GM12878 (cell line): Measurements from ENCODE around the gene LRRK1. TPM values are rescaled to one million over a fixed set of nuclear protein-coding genes. Genes with fewer than 3 reads are reported as not detected.

Source experiments
- ATAC-seq: fragments of 200-7000 bp; cut with Tn5 transposase; 3 replicates; pipeline ENCODE4 v1.9.1; 2020; ENCODE audit warnings: mild to moderate bottlenecking, moderate library complexity
- BruUV-seq: library from RNA; stranded (reverse); fragments of 400-500 nt; replicated peaks from 2 replicates; lab custom pipeline; 2021; lab: Mats Ljungman, UMichigan
- CTCF ChIA-PET: fragments of 300-600 bp; sonication (Branson Sonifier 250); formaldehyde crosslinking; extraction: SDS; loops from one replicate; lab custom pipeline; 2021; ENCODE audit warnings: inconsistent platforms; lab: Yijun Ruan, JAX
- POLR2A ChIA-PET: fragments of 350-600 bp; formaldehyde crosslinking; extraction: SDS; loops from one replicate; lab custom pipeline; 2021; ENCODE audit warnings: inconsistent platforms; lab: Charles Lee
- RAD21 ChIA-PET: fragments of 300-600 bp; sonication (Branson Sonifier 250); formaldehyde crosslinking; loops from one replicate; lab custom pipeline; 2023; ENCODE audit warnings: antibody characterized with exemption; ENCODE audit not compliant: unreplicated experiment; lab: Charles Lee
- SMC1A ChIA-PET: fragments of 300-600 bp; sonication (Branson Sonifier 250); formaldehyde crosslinking; loops from one replicate; lab custom pipeline; 2023; ENCODE audit not compliant: unreplicated experiment, uncharacterized antibody; lab: Charles Lee
- DNase-seq: peaks from one replicate; pipeline ENCODE4 v3.0.0-alpha.2; 2011; ENCODE audit warnings: low read depth, low spot score
- FAIRE-seq: peaks from 3 replicates; lab custom pipeline; 2011; peaks lifted over from hg19 to GRCh38; lab: Jason Lieb, UNC
- H2AFZ ChIP-seq: 2 replicates; pipeline ENCODE4 v1.6.0; 2011; ENCODE audit warnings: low read depth, low read length, control low read depth; ENCODE audit not compliant: control insufficient read depth
- H3K27ac ChIP-seq: 2 replicates; pipeline ENCODE4 v1.5.1; 2011; ENCODE audit warnings: control low read depth; ENCODE audit not compliant: control insufficient read depth, insufficient read depth
- H3K27me3 ChIP-seq, 2 experiments: replicated peaks in 1 of 2; 2 replicates each; pipeline versions ENCODE4 v1.6.0 to v1.6.1; 2011; ENCODE audit warnings: low read length in 1 of 2; ENCODE audit not compliant: control insufficient read depth in 2 of 2, insufficient read depth in 2 of 2
- H3K36me3 ChIP-seq, 2 experiments: 2 replicates each; pipeline ENCODE4 v1.5.1; 2011; ENCODE audit warnings: low read length in 1 of 2; ENCODE audit not compliant: control insufficient read depth in 2 of 2, insufficient read depth in 2 of 2
- H3K4me1 ChIP-seq: 2 replicates; pipeline ENCODE4 v1.6.1; 2011; ENCODE audit warnings: mild to moderate bottlenecking, low read length, moderate library complexity, mixed read lengths; ENCODE audit not compliant: control insufficient read depth, insufficient read depth
- H3K4me2 ChIP-seq: 2 replicates; pipeline ENCODE4 v1.6.0; 2011; ENCODE audit warnings: control low read depth; ENCODE audit not compliant: control insufficient read depth, insufficient read depth
- H3K4me3 ChIP-seq: fragments of 200-600 bp; sonication (generic); 2 replicates; pipeline ENCODE4 v1.5.1; 2016
- H3K79me2 ChIP-seq: 2 replicates; pipeline ENCODE4 v1.6.0; 2011; ENCODE audit warnings: low read length; ENCODE audit not compliant: control insufficient read depth, insufficient read depth
- H3K9ac ChIP-seq: 2 replicates; pipeline ENCODE4 v1.8.0; 2011; ENCODE audit warnings: low read length, control low read depth, mixed read lengths; ENCODE audit not compliant: control insufficient read depth, insufficient read depth
- H3K9me3 ChIP-seq: replicated peaks from 3 replicates; pipeline ENCODE4 v1.5.1; 2011; ENCODE audit warnings: mild to moderate bottlenecking, low read length; ENCODE audit not compliant: control insufficient read depth, insufficient read depth
- H4K20me1 ChIP-seq: 2 replicates; pipeline ENCODE4 v1.6.0; 2011; ENCODE audit not compliant: control insufficient read depth, insufficient read depth
- CHD1 ChIP-seq: IDR thresholded peaks from 2 replicates; pipeline ENCODE4 v1.6.1; 2012; ENCODE audit warnings: low read depth, low read length, improper control_type of control experiment
- HDAC6 ChIP-seq: fragments of 200-600 bp; sonication (generic); IDR thresholded peaks from one replicate; pipeline ENCODE4 v1.8.0; 2017; ENCODE audit warnings: antibody characterized with exemption; ENCODE audit not compliant: unreplicated experiment
- SMC3 ChIP-seq: IDR thresholded peaks from 2 replicates; pipeline ENCODE4 v1.6.1; 2011; ENCODE audit warnings: low read length, improper control_type of control experiment, borderline replicate concordance
- WRNIP1 ChIP-seq: IDR thresholded peaks from 2 replicates; pipeline ENCODE4 v1.6.1; 2011; ENCODE audit warnings: low read depth, low read length, improper control_type of control experiment, borderline replicate concordance
- YBX1 ChIP-seq: fragments of 450-650 bp; IDR thresholded peaks from 2 replicates; pipeline ENCODE4 v1.6.1; 2016; ENCODE audit warnings: antibody characterized with exemption
- ZNF274 ChIP-seq: IDR thresholded peaks from one replicate; pipeline ENCODE4 v1.8.0; 2011; ENCODE audit not compliant: insufficient read length, insufficient read depth
- WGBS: methylation state at CpG from one replicate; pipeline ENCODE4 v1.1.6; 2016; ENCODE audit warnings: low lambda C conversion rate; ENCODE audit not compliant: insufficient replicate concordance, insufficient coverage; ENCODE audit errors: missing lambda C conversion rate; 5-methylcytosine and 5-hydroxymethylcytosine counted together
- in situ Hi-C: fragments of 300-500 bp; cut with MboI; formaldehyde crosslinking; loops from 9 replicates; pipeline ENCODE4 v1.14.3; 2018; ENCODE audit warnings: mixed read lengths
- intact Hi-C: fragments of 100-400 bp; cut with micrococcal nuclease; formaldehyde crosslinking; loops from one replicate; pipeline ENCODE4 v1.14.2; 2022; ENCODE audit not compliant: unreplicated experiment
- polyA plus RNA-seq, 11 experiments: library from polyadenylated mRNA; depleted of rRNA in 4 of 11; unstranded in 6 of 11; stranded (reverse) in 5 of 11; fragments of >200 nt; fragmentation: Nextera tagmentation in 4 of 11; fragmentation: Illumina TruSeq in 1 of 11; extraction: Ambion mirVana in 4 of 11; extraction: Trizol in 1 of 11; gene quantifications; 1 replicate in 1 of 11; 2 replicates in 10 of 11; pipeline versions ENCODE4 v1.2.1 to v1.2.3, GENCODE V29; 2011 to 2016; ENCODE audit warnings: inconsistent platforms in 2 of 11, missing spikeins in 2 of 11, low read depth in 1 of 11
- total RNA-seq, 4 experiments: library from RNA; depleted of rRNA in 3 of 4; stranded (reverse); fragments of >200 nt in 3 of 4; fragmentation: Illumina TruSeq in 1 of 4; extraction: Trizol in 1 of 4; gene quantifications; 2 replicates each; pipeline versions ENCODE4 v1.2.1 to v1.2.3, GENCODE V29; 2013 to 2021
- TF ChIP-seq, protein P1 (sequence below): IDR thresholded peaks from 2 replicates; pipeline ENCODE4 v1.6.1; 2012; ENCODE audit warnings: low read depth, low read length, improper control_type of control experiment

LRRK1 gene
- total and polyA plus RNA-seq, 10 of the 15 experiments (the other 5 are each of a cell fraction or from before 2014, with no cell fraction given): 2.2 to 58.3 (median 17.9) TPM

DNA sequence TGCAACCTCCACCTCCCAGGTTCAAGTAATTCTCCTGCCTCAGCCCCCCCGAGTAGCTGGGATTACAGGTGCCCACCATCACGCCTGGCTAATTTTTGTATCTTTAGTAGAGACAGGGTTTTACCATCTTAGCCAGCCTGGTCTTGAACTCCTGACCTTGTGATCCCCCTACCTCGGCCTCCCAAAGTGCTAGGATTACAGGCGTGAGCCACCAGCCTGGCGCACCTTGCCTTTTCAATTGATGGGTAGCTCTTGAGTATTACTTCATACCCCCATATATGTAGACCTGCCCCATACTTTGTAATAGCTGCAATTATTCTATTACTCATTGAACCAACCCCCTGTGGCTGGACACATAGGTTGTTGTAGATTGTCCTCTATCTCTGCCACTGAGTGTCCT, 101.3 kb downstream of the LRRK1 start:
- no peak for DNase-seq
- Histone ChIP-seq H3K4me1 (no peaks in the 10 kb centered on the region), H3K9me3 (no peaks in the 10 kb centered on the region), H3K79me2 (no peaks in the 10 kb centered on the region), H3K27me3 (no peaks in the 10 kb centered on the region), H3K9ac (no peak overlapping the region), H4K20me1 (no peaks in the 10 kb centered on the region), H3K27ac (no peak overlapping the region), H3K4me3 (no peak overlapping the region), H3K36me3 (peaks cover 20 to 22% of the 10 kb centered on the region in 2 experiments), H3K4me2 (no peak overlapping the region), H2AFZ (no peak overlapping the region)
- ChIA-PET RAD21 (no interaction called here), POLR2A (no interaction called here), SMC1A (interaction anchor here (0.6 to 2.6 kb wide), 4 partner anchors 12 to 667 kb away, joined by 3 to 9 read pairs (median 4); no protein-coding TSS in a partner anchor), CTCF (interaction anchor here (1.8 to 6.9 kb wide), 3 partner anchors 12 to 237 kb away, joined by 7 to 44 read pairs (median 10); no protein-coding TSS in a partner anchor)
- in situ Hi-C loops (no loop called here), intact Hi-C loops (no loop called here)
- BruUV-seq: no TSS peak
- no peak for FAIRE-seq
- 96% methylated on average over 5 of the region's 5 CpGs for WGBS
- ATAC-seq: no peak
- TF ChIP-seq, protein P1, sequence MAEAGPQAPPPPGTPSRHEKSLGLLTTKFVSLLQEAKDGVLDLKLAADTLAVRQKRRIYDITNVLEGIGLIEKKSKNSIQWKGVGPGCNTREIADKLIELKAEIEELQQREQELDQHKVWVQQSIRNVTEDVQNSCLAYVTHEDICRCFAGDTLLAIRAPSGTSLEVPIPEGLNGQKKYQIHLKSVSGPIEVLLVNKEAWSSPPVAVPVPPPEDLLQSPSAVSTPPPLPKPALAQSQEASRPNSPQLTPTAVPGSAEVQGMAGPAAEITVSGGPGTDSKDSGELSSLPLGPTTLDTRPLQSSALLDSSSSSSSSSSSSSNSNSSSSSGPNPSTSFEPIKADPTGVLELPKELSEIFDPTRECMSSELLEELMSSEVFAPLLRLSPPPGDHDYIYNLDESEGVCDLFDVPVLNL: no peak
- TF ChIP-seq SMC3 (no peak), YBX1 (no peak), HDAC6 (no peak), CHD1 (no peak)

DNA sequence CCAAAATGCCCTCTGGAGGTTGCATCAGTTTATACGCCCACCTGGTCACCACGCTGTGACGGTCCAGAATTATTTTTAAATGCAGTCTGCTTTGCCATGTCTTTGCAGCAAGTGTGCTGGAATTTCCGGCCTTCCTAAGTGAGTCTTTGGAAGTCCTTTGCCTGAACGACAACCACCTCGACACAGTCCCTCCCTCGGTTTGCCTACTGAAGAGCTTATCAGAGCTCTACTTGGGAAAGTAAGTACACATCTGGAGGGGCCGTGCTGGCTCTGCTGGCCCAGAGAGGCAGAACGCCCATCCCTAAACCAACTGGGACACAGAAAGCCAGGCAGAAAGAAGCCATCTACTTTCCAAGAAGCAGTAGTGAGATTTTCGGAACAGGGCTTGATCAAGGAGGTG, 101.8 kb downstream of the LRRK1 start:
- SMC1A ChIA-PET: interaction anchor here (0.6 to 1.7 kb wide), 3 partner anchors 13 to 668 kb away, joined by 3 to 5 read pairs (median 4); no protein-coding TSS in a partner anchor
- TF ChIP-seq ZNF274 (no peak), WRNIP1 (no peak)
- TF ChIP-seq, all 136 proteins: peak for 0
- in situ Hi-C loops (no loop called here), intact Hi-C loops (no loop called here)
- Histone ChIP-seq H3K9ac (no peak overlapping the region), H4K20me1 (no peaks in the 10 kb centered on the region), H2AFZ (no peak overlapping the region), H3K27me3 (no peaks in the 10 kb centered on the region), H3K4me3 (no peak overlapping the region), H3K36me3 (peaks cover 19 to 21% of the 10 kb centered on the region in 2 experiments), H3K4me1 (no peaks in the 10 kb centered on the region), H3K4me2 (no peak overlapping the region), H3K79me2 (no peaks in the 10 kb centered on the region), H3K27ac (no peak overlapping the region), H3K9me3 (no peaks in the 10 kb centered on the region)
- ATAC-seq: no peak
- WGBS: 94% methylated on average over 10 of the region's 10 CpGs
- ChIA-PET CTCF (interaction anchor here (1.1 to 6.9 kb wide), 4 partner anchors 12 to 237 kb away, joined by 6 to 44 read pairs (median 8); no protein-coding TSS in a partner anchor), RAD21 (no interaction called here), POLR2A (no interaction called here)
- no peak for DNase-seq
- no TSS peak for BruUV-seq
- FAIRE-seq: no peak
